ENCODE measurements around the gene RBM46.

Gene RBM46

GRCh38 chr4:154741131-154741665 is 39.9 kb upstream of the RBM46 start:
- no peak overlapping the region for H3K4me3 ChIP-seq (ENCODE audit: low read length)
- no peaks in the 10 kb centered on the region for H3F3A ChIP-seq (ENCODE audit: control insufficient read depth, insufficient read depth)
- H3K27me3 ChIP-seq (ENCODE audit: control insufficient read depth, low read length) = no peaks in the 10 kb centered on the region
- H3K36me3 ChIP-seq (ENCODE audit: control insufficient read depth, low read length) = no peaks in the 10 kb centered on the region
- H3K4me2 ChIP-seq (ENCODE audit: low read length) = no peak overlapping the region
- peaks cover 5% of the 10 kb centered on the region; the same call in 1 of the 2 replicates for H3K9me3 ChIP-seq (ENCODE audit: control insufficient read depth, insufficient read depth, low read length)
- no peaks in the 10 kb centered on the region for H4K20me1 ChIP-seq (ENCODE audit: control insufficient read depth, insufficient read depth, low read depth, low read length)
- no peak for TF ChIP-seq CTCF (IDR thresholded peaks at IDR 0.05; ENCODE audit: low read depth, low read length, poor library complexity, severe bottlenecking)
- no peak for TF ChIP-seq EZH2phosphoT487 (IDR thresholded peaks at IDR 0.05; ENCODE audit: borderline replicate concordance, low read length)
- H3K79me2 ChIP-seq (ENCODE audit: control insufficient read depth, low read length) = no peaks in the 10 kb centered on the region
- H3K9me2 ChIP-seq (replicated peaks; ENCODE audit: control insufficient read depth, low read length) = no peaks in the 10 kb centered on the region
- H3K27ac ChIP-seq (ENCODE audit: low read depth, low read length) = no peak overlapping the region
- H3K4me1 ChIP-seq (ENCODE audit: control insufficient read depth, low read length) = no peaks in the 10 kb centered on the region

- H3K27me3 ChIP-seq (ENCODE audit: control insufficient read depth, low read length) = no peaks in the 10 kb centered on the region
- TF ChIP-seq EZH2phosphoT487 (IDR thresholded peaks at IDR 0.05; ENCODE audit: borderline replicate concordance, low read length) = no peak
- no peak for TF ChIP-seq CTCF (IDR thresholded peaks at IDR 0.05; ENCODE audit: low read depth, low read length, poor library complexity, severe bottlenecking)
- no peaks in the 10 kb centered on the region for H3K36me3 ChIP-seq (ENCODE audit: control insufficient read depth, low read length)
- H3K27ac ChIP-seq (ENCODE audit: low read depth, low read length) = no peak overlapping the region
- no peak overlapping the region for H3K4me2 ChIP-seq (ENCODE audit: low read length)
- H3K9me3 ChIP-seq (ENCODE audit: control insufficient read depth, insufficient read depth, low read length) = peaks cover 5% of the 10 kb centered on the region; the same call in 1 of the 2 replicates
- H4K20me1 ChIP-seq (ENCODE audit: control insufficient read depth, insufficient read depth, low read depth, low read length) = no peaks in the 10 kb centered on the region
- H3K4me3 ChIP-seq (ENCODE audit: low read length) = no peak overlapping the region
- no peaks in the 10 kb centered on the region for H3F3A ChIP-seq (ENCODE audit: control insufficient read depth, insufficient read depth)
- no peaks in the 10 kb centered on the region for H3K79me2 ChIP-seq (ENCODE audit: control insufficient read depth, low read length)
- no peaks in the 10 kb centered on the region for H3K4me1 ChIP-seq (ENCODE audit: control insufficient read depth, low read length)
- no peaks in the 10 kb centered on the region for H3K9me2 ChIP-seq (replicated peaks; ENCODE audit: control insufficient read depth, low read length)
Measured at GRCh38 chr4:154741922-154742850, 38.9 kb upstream of the RBM46 start.

GRCh38 chr4:154743683-154744340 is 37.3 kb upstream of the RBM46 start, which contains the start of gene LRAT:
TSS of gene LRAT (plus strand) at chr4:154744000. CDS start at chr4:154744327, 327 bp downstream.
- Histone ChIP-seq H3K9me3 (ENCODE audit: control insufficient read depth, insufficient read depth, low read length) (peaks cover 5% of the 10 kb centered on the region; the same call in 1 of the 2 replicates), H3K9me2 (replicated peaks; ENCODE audit: control insufficient read depth, low read length) (no peaks in the 10 kb centered on the region), H3F3A (ENCODE audit: control insufficient read depth, insufficient read depth) (no peaks in the 10 kb centered on the region), H3K79me2 (ENCODE audit: control insufficient read depth, low read length) (no peaks in the 10 kb centered on the region), H3K36me3 (ENCODE audit: control insufficient read depth, low read length) (no peaks in the 10 kb centered on the region), H3K4me2 (ENCODE audit: low read length) (no peak within 1 kb of the TSS), H3K4me3 (ENCODE audit: low read length) (no peak within 1 kb of the TSS), H3K4me1 (ENCODE audit: control insufficient read depth, low read length) (no peaks in the 10 kb centered on the region), H3K27ac (ENCODE audit: low read depth, low read length) (no peak within 1 kb of the TSS), H4K20me1 (ENCODE audit: control insufficient read depth, insufficient read depth, low read depth, low read length) (no peaks in the 10 kb centered on the region), H3K27me3 (ENCODE audit: control insufficient read depth, low read length) (no peaks in the 10 kb centered on the region)
- no peak for TF ChIP-seq EZH2phosphoT487 (IDR thresholded peaks at IDR 0.05; ENCODE audit: borderline replicate concordance, low read length)
- TF ChIP-seq CTCF (IDR thresholded peaks at IDR 0.05; ENCODE audit: low read depth, low read length, poor library complexity, severe bottlenecking) = no peak

Measured in DOHH2 (cell line).